Adipocyte (in vitro differentiated cells): Measurements from ENCODE around the gene ZIC1.

ENCODE experiments used
- DNase-seq: peaks from one replicate; pipeline ENCODE4 v3.0.0-alpha.2; 2015; ENCODE audit warnings: low read depth
- H3K27me3 ChIP-seq: replicated peaks from 2 replicates; pipeline ENCODE4 v1.7.0; 2013; ENCODE audit warnings: mild to moderate bottlenecking, low read length, moderate library complexity; ENCODE audit not compliant: control insufficient read depth, insufficient read depth
- H3K36me3 ChIP-seq: 2 replicates; pipeline ENCODE4 v1.7.0; 2013; ENCODE audit warnings: low read length, mild to moderate bottlenecking, moderate library complexity; ENCODE audit not compliant: control insufficient read depth, insufficient read depth, severe bottlenecking
- H3K4me1 ChIP-seq: 2 replicates; pipeline ENCODE4 v1.7.0; 2013; ENCODE audit warnings: mild to moderate bottlenecking, low read length, moderate library complexity; ENCODE audit not compliant: control insufficient read depth, insufficient read depth
- H3K4me3 ChIP-seq: 2 replicates; pipeline ENCODE4 v1.7.0; 2013; ENCODE audit warnings: mild to moderate bottlenecking, low read length, moderate library complexity
- H3K9ac ChIP-seq: 2 replicates; pipeline ENCODE4 v1.7.0; 2013; ENCODE audit warnings: mild to moderate bottlenecking, low read length, moderate library complexity
- H3K9me3 ChIP-seq: 2 replicates; pipeline ENCODE4 v1.7.0; 2013; ENCODE audit warnings: mild to moderate bottlenecking, low read length, moderate library complexity; ENCODE audit not compliant: control insufficient read depth

The ZIC1 gene

GRCh38 chr3:147398813-147399534, 10.2 kb upstream of the ZIC1 start:
- DNase-seq, result no peak
- Histone ChIP-seq H3K9ac (no peak overlapping the region), H3K27me3 (peaks cover 88% of the 10 kb centered on the region), H3K36me3 (no peaks in the 10 kb centered on the region), H3K4me3 (no peak overlapping the region), H3K9me3 (peaks cover 9% of the 10 kb centered on the region), H3K4me1 (no peaks in the 10 kb centered on the region)

GRCh38 chr3:147400111-147400510, 9.1 kb upstream of the ZIC1 start:
- H3K27me3 ChIP-seq, result peaks cover 87% of the 10 kb centered on the region
- H3K36me3 ChIP-seq, result no peaks in the 10 kb centered on the region
- no peak overlapping the region for H3K4me3 ChIP-seq

GRCh38 chr3:147400999-147401398, 8.2 kb upstream of the ZIC1 start:
- Histone ChIP-seq H3K36me3 (no peaks in the 10 kb centered on the region), H3K4me1 (no peaks in the 10 kb centered on the region), H3K9ac (no peak overlapping the region), H3K27me3 (peaks cover 87% of the 10 kb centered on the region), H3K4me3 (no peak overlapping the region), H3K9me3 (peaks cover 9% of the 10 kb centered on the region)
- DNase-seq, result no peak

More at GRCh38 chr3:147400111-147400510, 9.1 kb upstream of the ZIC1 start:
- H3K9me3 ChIP-seq, result peaks cover 9% of the 10 kb centered on the region
- H3K9ac ChIP-seq, result no peak overlapping the region
- no peak for DNase-seq
- no peaks in the 10 kb centered on the region for H3K4me1 ChIP-seq

GRCh38 chr3:147401421-147401820, 7.7 kb upstream of the ZIC1 start:
- DNase-seq, result no peak
- Histone ChIP-seq H3K36me3 (no peaks in the 10 kb centered on the region), H3K27me3 (peaks cover 88% of the 10 kb centered on the region)

GRCh38 chr3:147402159-147402558, 7.0 kb upstream of the ZIC1 start:
- DNase-seq, result no peak
- Histone ChIP-seq H3K4me1 (no peaks in the 10 kb centered on the region), H3K4me3 (no peak overlapping the region), H3K27me3 (peaks cover 91% of the 10 kb centered on the region), H3K9me3 (peaks cover 15% of the 10 kb centered on the region), H3K36me3 (no peaks in the 10 kb centered on the region), H3K9ac (no peak overlapping the region)

More at GRCh38 chr3:147401421-147401820, 7.7 kb upstream of the ZIC1 start:
- Histone ChIP-seq H3K4me3 (no peak overlapping the region), H3K9ac (no peak overlapping the region), H3K9me3 (peaks cover 9% of the 10 kb centered on the region), H3K4me1 (no peaks in the 10 kb centered on the region)

DNA sequence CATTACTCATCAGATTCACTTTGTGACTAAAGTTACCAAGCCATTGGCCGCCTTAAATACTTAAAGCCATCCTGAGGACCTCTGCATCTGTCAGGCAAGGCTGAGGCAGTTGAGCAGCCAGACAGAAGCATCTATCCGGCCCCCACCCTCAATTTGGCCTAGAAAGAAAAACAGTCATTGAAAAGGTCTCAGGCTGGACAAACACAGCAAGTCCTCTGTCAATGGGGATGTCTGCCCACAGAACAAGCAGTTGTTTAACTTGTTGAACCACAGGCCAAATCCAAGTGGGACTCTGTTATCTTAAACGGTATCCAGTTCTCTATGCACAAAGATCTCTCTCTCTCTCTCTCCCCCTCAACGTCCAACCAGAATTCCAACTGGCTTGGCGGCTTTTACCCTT, 5.7 kb upstream of the ZIC1 start:
- H3K27me3 ChIP-seq, result peaks cover 91% of the 10 kb centered on the region
- DNase-seq, result no peak
- no peak overlapping the region for H3K9ac ChIP-seq
- H3K4me3 ChIP-seq, result no peak overlapping the region
- H3K4me1 ChIP-seq, result no peaks in the 10 kb centered on the region
- H3K9me3 ChIP-seq, result peaks cover 28% of the 10 kb centered on the region
- no peaks in the 10 kb centered on the region for H3K36me3 ChIP-seq

DNA sequence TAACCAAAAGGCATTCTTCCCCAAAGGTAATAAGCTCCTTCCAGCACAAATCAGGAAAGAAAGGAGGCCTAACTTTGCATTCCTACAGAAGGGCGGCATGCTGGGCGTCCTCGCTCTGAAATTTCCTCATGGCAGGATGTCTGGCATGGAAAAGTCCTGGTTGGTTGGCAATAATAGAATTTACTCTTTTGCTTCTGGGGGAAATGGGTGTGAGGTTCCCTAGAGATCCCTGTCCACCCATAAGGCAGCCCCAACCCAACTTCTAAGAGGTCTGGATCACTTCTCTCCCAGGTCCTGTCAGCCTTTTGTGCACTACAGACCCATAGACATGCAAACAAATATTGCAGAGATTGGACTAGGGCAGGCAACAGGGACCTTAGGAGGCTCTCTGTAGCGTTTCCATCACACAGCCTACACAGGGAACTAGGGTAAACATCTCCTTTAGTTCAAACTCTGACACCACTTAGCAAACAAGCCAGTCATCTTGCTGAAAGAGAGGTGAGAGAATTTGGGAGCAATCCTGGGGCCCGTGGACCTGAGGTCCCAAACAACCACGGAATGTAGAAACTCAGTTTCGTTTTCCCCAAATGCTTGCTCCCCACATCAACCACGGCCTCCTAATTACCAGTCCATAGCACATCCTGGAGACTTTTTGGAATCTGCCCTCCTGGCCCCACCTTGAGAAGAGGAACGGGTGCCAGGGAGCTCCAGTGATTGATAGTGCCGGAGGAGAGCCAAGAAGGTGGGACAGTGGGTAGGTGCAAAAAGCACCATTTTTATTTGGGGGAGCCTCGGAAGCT, 5.0 kb upstream of the ZIC1 start:
- Histone ChIP-seq H3K36me3 (no peaks in the 10 kb centered on the region), H3K4me3 (no peak overlapping the region), H3K9me3 (peaks cover 29% of the 10 kb centered on the region), H3K9ac (no peak overlapping the region), H3K27me3 (peaks cover 91% of the 10 kb centered on the region), H3K4me1 (no peaks in the 10 kb centered on the region)
- DNase-seq, result no peak

GRCh38 chr3:147404800-147405230, 4.3 kb upstream of the ZIC1 start:
- Histone ChIP-seq H3K9ac (no peak overlapping the region), H3K4me1 (no peaks in the 10 kb centered on the region), H3K4me3 (no peak overlapping the region), H3K36me3 (no peaks in the 10 kb centered on the region), H3K9me3 (peaks cover 29% of the 10 kb centered on the region), H3K27me3 (peaks cover 93% of the 10 kb centered on the region)
- no peak for DNase-seq

GRCh38 chr3:147405231-147406027, 3.7 kb upstream of the ZIC1 start:
- no peak for DNase-seq
- H3K4me1 ChIP-seq, result peaks cover under 1% of the 10 kb centered on the region
- H3K9ac ChIP-seq, result no peak overlapping the region

DNA sequence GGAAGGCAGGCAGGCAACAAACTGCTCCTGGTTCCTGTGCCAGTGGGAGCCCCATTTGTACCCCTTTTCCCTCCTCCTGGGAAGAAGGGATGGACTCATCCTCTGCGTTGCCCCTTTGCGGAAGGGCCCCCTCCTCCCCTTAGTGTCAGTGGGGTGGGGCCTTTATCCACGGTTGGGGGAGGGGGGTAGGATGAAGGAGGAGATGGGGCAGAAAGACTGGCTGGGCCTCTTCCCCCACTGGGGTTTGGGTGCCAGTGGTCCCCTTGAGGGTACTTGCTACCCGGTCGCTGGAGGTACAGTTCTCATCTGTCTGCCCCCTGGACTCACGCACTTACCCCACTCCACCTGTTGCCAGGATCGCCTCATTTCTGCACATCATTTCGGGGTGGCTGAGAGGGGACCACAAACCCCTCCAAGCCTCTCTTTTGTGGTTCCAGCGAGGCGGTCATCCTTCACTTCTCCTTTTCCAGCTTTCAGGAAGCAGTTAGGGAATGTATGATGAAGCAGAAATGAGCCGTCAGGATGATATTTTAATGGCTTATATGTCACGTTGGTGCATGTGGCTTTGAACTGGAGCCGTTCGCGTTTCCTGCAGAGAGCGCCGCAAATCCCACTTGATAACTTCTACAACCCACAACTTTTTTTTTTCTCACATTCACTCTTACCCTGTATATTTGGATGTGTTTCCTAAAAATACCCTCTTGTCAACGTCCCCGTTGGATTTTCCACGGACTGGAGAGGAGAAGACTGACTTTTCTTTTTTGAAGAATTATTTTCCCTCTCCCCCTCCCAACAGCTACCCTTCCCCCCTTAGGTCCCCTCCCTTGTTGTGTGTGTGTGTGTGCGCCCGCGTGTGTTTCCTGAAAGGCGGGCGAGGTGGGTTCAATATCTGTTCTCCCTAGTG, 2.9 kb upstream of the ZIC1 start, which contains the start of gene ZIC4:
Gene ZIC4, minus strand, starts transcription at position 516 of the 904 bp plus-strand sequence. CDS start 3,746 bp downstream, outside the sequence.
- Histone ChIP-seq H3K27me3 (peaks cover 93% of the 10 kb centered on the region), H3K36me3 (no peaks in the 10 kb centered on the region), H3K4me1 (peaks cover 9% of the 10 kb centered on the region), H3K4me3 (peak within 1 kb of the TSS; percentile 12), H3K9me3 (peaks cover 29% of the 10 kb centered on the region), H3K9ac (no peak within 1 kb of the TSS)
- DNase-seq, result no peak

More at GRCh38 chr3:147405231-147406027, 3.7 kb upstream of the ZIC1 start:
- Histone ChIP-seq H3K27me3 (peaks cover 93% of the 10 kb centered on the region), H3K4me3 (no peak overlapping the region), H3K9me3 (peaks cover 29% of the 10 kb centered on the region), H3K36me3 (no peaks in the 10 kb centered on the region)
